Stimulated activated CD8-positive, alpha-beta memory T cell treated with anti-CD3 and anti-CD28 coated beads, Interleukin-12 subunit alpha, Interleukin-12 subunit beta, amount 100 ng/mL, for 24 hours (primary cell): ENCODE measurements around the gene PNISR.

Source experiments
- DNase-seq: peaks from one replicate; pipeline ENCODE4 v3.0.0-alpha.2; 2020; ENCODE audit errors: extremely low read depth

Gene PNISR

DNA sequence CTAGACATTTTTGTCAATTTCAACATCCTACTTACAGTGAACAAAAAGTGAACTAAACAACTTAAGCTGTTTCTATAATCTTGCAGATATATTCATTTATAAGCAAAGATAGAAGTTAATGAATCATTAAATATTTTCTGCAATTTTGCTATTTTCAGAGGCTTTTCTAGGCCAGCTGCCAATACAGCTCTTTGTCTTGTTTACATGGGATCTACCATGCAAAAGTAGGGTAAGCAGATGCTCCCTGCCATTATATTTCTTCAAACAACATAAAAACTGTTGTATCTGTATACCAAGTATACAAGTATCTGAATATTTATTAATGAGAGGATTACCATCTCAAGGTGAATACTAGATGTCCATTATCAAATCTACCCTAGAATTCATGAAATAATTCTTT is 15.4 kb downstream of the PNISR start:
- DNase-seq: no peak

DNA sequence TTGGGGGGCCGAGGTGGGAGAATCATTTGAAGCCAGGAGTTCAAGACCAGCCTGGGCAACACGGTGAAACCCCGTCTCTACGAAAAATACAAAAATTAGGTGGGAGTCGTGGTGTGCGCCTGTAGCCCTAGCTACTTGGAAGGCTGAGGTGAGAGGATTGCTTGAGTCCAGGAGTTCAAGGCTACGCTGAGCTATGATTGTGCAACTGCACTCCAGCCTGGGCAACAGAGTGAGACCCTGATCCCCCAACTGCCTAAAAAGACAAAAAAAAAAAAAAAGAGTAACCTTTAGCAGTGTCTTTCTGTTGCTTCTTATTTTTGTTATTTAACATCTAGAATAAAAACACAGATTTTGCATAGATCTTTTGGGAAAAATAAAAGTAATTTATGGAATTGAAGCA is 18.0 kb downstream of the PNISR start:
- no peak for DNase-seq

DNA sequence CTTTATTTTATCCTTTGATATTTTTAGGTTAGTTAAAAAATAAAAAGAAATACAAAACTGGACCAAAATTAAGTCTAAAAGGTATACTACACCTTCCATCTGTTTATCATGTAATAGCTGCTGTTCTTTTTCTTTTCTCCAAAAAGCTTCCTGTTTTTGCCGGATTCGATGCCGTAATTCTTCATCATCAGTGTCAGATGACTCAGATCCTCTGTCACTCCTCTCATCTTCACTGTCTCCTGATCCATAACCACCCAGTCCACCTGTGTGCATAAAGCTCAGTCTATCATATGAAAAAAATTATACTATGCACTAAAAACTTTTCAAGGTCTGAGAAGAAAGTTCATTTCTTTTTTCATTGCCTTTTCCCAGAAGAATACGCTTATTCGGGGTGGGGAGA is 22.7 kb downstream of the PNISR start:
- no peak for DNase-seq

GRCh38 chr6:99397287-99397686 is 27.8 kb downstream of the PNISR start:
- no peak for DNase-seq

DNA sequence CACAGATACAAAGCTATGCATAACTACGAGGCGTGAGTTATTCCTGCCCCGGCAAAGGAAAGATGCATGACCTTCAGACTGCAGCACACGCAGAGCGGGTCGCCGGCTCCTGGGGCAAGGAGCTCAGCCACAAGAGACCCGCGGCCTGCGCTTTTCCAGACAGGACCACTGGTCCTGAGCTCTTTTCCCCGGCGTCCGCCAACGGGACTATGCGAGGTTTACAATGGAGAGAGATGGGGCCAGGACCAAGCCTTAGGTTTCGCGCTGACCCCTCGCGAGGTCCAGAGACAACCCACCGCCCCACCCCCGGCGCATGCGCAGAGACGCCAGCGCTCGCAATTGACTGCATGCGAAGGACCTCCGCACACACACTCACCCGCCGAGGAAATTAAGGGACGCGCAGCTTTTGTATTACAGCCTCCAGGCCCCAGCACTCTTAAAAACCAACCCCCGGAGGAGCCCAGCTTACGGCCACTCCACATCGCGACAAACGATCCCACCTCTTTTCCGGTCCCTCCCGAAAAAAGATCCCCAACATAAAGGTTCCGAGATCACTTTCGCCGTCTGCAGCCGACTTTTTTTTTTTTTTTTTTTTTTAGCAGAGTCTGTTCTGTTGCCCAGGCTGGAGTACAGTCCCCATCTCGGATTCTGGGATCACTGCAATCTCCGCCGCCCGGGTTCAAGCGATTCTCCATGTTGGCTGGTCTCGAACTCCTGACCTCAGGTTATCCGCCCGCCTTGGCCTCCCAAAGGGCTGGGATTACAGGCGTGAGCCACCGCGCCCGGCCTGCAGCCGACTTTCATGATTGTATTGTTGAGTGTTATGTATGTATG is 31.2 kb downstream of the PNISR start, which contains the start of gene COQ3:
TSS of gene COQ3 (minus strand) at position 498 of the 834 bp plus-strand sequence. CDS start at position 482, 16 bp downstream.
- peak; percentile 35 for DNase-seq

DNA sequence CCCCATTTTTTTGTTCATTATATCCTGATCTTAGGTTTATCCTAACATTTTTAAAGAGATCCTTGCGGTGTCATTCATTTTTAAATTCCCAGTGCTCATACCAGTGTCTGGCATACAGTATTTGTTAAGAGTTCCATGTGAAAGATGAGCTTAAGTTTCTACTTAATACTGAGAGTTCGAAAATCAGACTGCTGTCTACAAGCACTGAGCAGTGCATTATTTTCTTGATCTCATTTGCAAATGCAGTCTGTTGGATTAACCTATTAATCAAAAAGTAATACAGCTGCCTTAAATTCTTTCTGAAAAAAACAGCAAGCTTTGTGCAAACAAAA is 31.8 kb downstream of the PNISR start:
- DNase-seq: no peak

DNA sequence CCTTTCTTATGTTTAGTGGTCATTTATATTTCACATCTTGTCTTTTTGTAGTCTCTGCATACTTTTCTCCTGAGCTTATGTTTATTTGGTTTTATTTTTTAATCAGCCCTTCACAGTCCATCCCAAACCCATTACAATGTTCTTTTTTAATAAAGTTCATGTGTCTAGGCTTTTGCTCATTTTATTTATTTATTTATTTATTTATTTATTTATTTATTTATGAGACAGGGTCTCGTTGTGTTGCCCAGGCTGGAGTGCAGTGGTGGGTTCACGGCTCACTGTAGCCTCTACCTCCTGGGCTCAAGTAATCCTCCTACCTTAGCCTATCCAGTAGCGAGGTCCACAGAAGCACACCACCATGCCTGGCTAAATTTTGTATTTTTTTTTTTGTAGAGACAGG is 34.2 kb downstream of the PNISR start:
- DNase-seq: no peak

DNA sequence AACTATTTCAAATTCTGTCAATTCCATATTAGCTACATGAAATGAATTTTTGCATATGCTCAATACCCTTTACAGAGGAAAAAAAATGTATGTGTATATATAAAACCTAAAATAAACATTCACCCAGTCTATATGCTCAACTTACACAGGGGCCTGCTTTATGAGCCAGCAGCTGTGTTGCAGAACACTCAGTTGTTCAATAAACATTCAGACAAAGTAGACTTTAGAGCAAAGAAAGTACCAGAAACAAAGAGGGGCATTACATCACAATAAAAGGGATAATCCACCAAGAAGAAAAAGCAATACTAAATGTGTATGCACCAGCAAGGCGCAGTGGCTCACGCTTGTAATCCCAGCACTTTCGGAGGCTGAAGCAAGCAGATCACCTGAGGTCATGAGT is 40.6 kb downstream of the PNISR start:
- no peak for DNase-seq

- no peak for DNase-seq
These were observed 46.5 kb downstream of the PNISR start for GRCh38 chr6:99378636-99379035.

DNA sequence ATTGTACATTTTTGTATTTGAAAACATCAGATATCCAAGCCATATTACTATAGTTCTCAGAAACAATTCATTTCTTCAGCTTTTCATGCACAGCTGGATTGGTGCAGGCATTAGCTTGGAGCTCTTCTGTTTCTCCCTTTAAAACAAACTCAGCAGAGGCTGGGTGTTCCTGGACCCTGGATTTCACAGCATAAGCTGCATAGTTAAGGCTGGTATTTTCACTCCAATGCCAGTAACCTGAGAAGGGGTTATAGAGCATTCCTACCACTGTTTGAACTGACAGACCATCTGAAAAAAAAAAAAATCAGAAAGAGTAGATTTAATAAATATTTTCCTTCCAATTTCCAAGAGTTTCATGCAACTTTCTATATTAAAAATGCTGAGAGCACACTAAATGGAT is 55.6 kb downstream of the PNISR start:
- no peak for DNase-seq

DNA sequence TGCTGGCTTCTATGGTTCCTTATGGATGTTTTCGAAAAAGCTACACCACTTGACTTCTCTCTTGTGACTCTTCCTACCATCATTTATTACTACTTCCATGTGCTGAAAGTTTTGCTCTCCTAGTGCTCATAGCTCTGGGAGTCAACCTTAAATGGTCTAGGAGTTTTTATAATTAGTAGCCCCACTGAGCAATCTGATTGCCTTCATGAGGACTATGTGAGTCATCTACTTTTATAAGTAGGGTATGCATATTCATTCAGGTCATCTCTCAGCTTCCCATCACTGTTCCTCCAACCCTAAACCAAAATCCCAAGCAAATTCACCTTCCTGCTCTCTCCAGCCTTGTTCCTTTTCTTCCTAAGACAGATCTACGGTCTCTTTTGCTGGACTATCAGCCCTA is 58.3 kb downstream of the PNISR start:
- no peak for DNase-seq

DNA sequence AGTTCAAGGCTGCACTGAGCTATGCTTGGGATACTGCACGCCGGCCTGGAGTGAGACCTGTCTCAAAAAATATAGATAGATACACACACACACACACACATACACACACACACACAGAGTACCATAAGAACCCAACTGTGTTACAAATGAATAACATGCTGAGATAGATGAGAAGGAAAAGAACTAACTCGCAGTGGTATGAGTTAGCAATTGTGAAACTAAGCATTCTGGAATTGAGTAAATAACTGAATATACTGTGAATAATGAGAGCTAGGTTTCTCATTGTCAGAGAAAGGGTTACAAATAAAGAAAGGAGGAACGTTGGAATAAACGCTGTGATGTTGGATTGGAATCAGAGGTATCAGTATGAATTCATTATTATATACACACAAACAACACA is 61.1 kb downstream of the PNISR start:
- no peak for DNase-seq

GRCh38 chr6:99362678-99363268 is 62.3 kb downstream of the PNISR start:
- no peak for DNase-seq

DNA sequence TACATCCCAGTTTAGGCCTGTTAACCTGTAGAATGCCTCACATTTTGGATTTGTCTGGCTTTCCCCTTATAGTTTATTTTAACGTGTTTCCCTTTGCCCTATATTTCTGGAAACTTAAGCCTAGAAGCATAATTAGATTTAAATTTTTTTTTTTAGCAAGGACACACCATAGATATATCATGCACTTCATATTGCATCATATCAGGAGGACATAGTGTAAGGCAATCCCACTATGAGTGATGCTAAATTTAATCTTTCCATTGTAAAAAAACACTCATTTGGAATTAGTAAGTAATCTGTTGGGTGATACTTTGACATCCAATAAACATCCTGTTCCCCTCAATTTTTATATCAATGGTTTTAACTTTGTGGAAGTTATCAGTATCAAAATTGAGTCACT is 65.3 kb downstream of the PNISR start:
- no peak for DNase-seq

- no peak for DNase-seq
These were observed 68.5 kb downstream of the PNISR start for GRCh38 chr6:99356641-99357040.

DNA sequence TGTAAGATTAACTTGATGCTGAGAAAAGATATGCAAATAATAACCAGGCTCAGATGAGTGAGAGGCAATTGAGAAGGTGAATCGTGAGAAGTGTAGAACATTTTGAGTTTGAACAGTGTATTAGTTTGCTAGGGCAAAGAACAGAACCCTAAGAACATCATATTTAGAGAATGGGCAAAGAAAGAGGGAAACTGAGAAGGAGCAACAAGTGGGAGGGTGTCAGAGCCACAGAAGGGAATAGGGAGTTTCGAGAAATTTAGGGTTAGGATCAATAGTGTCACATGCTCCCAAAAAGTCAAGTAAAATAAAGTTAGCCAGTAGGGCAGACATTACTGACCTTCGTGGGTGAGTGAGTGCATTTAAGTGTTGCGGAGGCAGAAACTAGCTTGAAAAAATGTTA is 70.1 kb downstream of the PNISR start:
- DNase-seq: no peak

DNA sequence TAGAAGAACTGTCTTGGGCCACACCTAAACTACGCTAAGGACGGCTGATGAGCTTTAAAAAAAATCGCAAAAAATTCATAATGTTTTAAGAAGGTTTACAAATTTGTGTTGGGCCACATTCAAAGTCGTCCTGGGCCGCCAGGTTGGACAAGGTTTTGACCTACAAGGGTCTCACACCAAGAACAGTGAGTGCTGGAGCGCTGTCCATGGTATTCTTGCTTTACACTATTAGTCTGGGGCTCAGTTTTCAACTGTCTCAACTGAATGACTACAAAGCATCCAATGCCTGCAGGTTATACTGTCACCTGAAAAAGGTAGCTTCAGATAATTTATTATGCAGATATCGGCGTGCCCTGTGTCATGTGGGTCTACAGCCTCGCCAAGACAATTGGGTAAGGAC is 72.0 kb downstream of the PNISR start:
- DNase-seq: no peak

DNA sequence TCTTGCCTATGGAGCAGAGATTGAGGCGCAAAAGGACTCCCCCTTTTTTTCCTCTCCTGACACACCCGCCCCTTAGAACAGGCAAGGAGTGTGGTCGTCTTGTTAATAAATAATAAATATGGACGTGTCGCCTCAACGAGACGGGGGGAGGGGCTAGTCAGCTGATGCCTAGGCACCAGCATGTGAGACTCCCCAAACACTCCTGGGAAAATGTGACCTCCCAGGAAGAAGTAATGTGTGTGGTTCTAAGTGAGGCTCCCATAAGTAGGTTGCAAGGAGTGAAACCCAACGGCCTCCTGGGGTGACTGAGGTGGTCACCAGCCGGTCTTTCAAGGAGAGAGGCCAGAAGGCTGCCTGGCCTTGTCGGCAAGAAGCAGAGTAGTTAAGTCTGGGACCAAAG is 74.5 kb downstream of the PNISR start:
- no peak for DNase-seq

- DNase-seq: no peak
These were observed 75.7 kb downstream of the PNISR start, which contains the start of gene FAXC for GRCh38 chr6:99349171-99350141. FAXC (minus strand) TSS chr6:99349674; CDS start chr6:99349372, 302 bp downstream.

GRCh38 chr6:99348288-99349170 is 76.6 kb downstream of the PNISR start:
- DNase-seq: no peak
